GM19238 (cell line): Measurements from ENCODE around the gene TRMT1.

Experiments used
- DNase-seq: peaks from one replicate; pipeline ENCODE4 v3.0.0; 2011; ENCODE audit warnings: low spot score; ENCODE audit not compliant: insufficient read length

The TRMT1 gene

GRCh38 chr19:13072188-13072908 lies 44.2 kb downstream of the TRMT1 start:
- no peak for DNase-seq

- DNase-seq, result no peak
Observed at GRCh38 chr19:13071444-13072187, 44.9 kb downstream of the TRMT1 start.

DNA sequence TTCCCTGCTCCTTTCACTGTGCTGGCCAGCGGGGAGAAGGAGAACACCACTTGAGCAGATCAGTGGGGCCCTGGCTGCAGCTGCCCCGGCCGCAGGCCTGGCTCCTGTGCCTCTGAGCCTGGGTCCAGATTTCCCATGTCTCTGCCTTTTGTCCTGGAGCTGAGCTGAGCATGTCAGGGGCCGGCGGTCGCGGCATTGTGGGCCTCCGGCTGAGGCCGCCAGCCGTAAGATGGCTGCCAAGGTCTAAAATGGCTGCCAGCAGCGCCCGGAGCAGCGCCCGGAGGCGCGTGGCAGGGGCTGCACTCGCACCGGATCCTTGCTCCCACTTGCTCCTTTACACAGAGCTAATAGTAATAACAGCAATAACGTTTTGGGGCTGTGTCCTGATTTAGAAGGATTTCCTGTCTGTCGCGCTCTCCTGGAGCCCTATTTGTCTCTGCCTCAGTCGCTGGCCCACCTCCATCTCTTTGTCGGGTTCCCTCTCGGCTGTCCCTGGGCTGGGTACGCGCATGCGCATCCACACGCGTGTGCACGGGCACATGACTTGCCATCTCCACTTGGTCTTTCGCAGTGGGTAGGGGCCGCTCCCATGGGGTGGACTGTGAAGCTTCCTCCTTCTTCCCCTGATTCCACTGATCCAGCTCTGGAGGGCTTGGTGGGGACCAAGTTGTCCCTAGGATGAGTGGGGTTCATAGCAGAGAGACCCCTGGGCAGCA lies 46.0 kb downstream of the TRMT1 start:
- no peak for DNase-seq

- DNase-seq, result no peak
Observed at GRCh38 chr19:13069415-13070359, 46.9 kb downstream of the TRMT1 start.

- DNase-seq, result no peak
Observed at GRCh38 chr19:13068085-13068846, 48.3 kb downstream of the TRMT1 start.

GRCh38 chr19:13066933-13067807 lies 49.4 kb downstream of the TRMT1 start:
- no peak for DNase-seq

DNA sequence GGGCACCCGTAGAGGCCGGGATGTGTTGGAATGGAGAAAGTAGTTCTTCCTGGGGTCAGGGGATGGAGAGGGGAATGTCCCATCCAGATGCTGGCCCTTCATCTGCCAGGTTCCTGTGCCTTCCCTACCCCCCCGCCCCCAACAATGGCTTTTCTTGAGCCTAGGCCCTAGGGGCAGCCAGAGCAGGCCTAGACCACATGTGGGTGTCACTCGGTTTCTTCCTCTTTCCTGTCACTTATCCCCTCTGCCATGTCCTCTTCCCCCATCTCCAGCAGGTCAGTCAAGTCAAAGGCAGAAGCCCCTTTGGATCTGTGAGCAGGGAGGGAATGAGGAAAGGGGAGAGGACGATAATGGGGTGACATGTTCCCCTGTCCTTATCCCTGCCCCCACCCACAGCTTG lies 50.3 kb downstream of the TRMT1 start:
- no peak for DNase-seq

DNA sequence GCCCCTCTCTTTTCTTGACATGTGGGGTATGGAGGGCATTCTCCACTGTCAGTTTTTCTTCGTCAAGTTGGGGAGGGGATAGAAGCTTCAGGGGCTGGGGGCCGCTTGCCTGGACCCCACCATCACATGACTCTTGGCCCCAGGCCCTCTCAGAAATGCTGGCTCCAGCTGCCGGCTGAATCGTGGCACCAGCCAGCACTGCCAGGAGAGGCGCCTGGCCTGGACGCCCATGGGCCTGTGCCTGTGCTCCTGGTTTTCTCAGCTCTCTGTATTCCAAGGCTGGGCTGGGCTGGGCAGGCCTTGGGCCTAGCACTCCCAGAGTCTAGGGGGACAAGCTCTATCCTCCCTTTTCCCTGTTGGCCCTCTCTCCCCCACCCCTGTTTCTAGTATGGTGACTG lies 52.4 kb downstream of the TRMT1 start:
- DNase-seq, result no peak

- no peak for DNase-seq
Observed at GRCh38 chr19:13063461-13064091, 53.0 kb downstream of the TRMT1 start.

DNA sequence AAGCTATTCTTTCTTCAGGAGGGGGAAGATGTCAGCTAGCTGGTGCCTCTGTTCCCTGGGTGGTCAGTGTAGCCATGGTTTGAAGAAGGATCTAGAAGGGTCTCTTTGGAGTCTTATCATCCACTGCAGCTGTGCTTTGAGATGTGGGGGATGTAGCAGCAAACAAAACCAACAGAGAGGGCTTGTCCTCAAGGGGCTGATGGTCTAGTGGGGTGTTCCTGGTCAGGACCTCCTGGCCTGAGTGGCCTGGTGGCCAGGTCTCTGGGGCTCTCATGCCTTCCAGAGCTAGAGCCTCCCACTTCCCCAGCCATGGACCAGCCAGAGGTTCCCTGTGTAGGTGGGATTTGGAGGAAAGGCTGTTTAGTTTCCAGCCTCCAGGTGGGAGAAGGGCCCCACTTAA lies 54.2 kb downstream of the TRMT1 start:
- DNase-seq, result no peak

- peak; percentile 88 for DNase-seq
Observed at GRCh38 chr19:13060964-13061927, 55.3 kb downstream of the TRMT1 start.

DNA sequence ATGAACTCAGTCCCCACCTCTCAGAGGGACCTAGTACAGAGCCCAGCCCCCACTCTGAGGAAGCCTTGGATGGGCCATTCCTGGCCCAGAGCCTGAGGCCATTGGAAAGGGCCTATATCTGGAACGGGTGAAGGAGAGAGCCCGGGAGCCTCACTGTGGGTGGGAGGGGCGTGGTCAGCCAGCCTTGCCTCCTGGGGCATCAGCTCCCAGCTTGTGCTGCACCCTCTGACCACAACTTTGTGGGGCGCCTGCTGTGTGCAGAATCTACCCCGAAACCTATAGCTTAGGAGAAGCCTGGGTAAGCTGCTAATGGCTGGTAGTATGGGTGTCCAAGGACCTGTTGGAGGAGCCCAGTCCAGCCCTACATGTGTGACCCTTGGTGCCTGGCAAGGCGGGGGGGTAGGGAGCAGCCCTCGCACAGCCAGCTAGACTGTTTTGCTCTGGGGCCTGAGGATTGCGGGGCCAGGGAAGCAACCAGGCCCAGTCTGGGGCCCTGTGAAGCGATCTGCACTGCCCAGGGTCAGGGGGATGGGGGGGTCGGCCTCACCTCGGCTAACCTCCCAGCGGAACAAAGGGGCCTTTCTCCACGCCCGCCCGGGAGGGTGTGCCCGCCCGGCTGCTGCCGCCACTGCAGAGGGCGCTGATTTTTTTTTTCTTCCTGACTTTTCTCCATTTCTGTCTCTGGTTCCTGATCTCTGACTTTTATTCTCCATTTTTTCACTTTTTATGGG lies 56.1 kb downstream of the TRMT1 start:
- DNase-seq, result no peak

GRCh38 chr19:13058951-13059660 lies 57.4 kb downstream of the TRMT1 start:
- DNase-seq, result no peak

GRCh38 chr19:13057744-13058143 lies 58.8 kb downstream of the TRMT1 start:
- DNase-seq, result no peak

DNA sequence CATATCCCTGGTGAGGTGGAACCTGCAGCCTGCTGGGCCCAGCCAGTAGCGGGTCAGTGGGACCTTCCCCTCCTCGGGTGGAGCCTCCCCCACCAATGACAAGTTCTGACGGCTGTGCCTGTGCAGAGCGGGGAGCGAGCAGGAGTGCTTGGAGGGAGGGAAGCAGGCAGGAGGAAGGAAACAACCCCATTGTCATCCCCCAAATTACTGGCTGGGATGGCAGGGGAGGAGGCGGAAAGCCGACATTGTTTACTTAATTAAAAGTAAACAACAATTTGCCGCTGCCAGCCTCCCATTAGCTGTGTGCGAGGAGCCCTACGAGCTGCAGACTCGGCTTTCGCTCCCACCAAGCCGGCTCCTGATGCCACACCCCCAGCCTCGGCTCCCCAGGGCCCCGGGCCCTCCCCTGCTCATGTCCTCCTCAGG lies 59.4 kb downstream of the TRMT1 start:
- no peak for DNase-seq

- DNase-seq, result no peak
Observed at GRCh38 chr19:13056052-13056660, 60.4 kb downstream of the TRMT1 start.
